ENCODE measurements around the gene FAM174B. TPM values are rescaled to one million over a fixed set of nuclear protein-coding genes. Genes with fewer than 3 reads are reported as not detected.

The FAM174B gene
- total RNA-seq, 1 donor from 2014 or later, result 18.9 TPM

DNA sequence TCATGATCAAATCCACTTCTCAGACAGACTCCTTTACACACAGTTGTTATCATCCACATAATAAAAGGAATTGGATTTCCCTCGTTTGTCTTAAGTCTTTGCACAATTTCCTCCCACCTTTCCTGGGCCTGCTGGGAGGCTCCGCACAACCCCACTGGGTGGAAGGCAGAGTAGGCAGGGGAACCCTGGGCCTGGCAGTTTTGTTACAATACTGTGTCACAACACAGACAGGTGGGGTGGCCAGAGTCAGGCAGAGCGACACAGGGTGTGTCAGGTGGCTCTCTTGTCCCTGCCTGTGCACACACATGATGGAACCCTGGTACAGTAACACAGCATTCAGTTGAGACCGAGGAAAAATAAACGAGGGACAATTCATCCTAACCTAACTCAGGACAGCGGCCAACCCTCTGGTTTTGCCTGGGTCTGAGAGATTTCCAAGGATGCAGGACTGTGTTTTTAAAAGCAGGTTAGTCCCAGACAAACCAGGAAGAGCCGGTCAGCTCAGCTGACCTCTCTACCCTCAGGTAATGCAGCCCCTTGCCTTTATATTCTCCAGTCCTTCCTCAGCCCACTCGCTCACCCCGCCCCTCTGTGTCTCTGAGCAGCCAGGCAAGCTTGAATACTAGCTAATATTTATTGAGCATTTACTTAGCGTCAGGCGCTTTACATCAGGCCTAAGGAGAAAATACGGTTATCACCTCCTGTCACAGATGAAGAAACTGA lies 8.8 kb upstream of the FAM174B start:
- DNase-seq (ENCODE audit: low read depth), result no peak
- TF ChIP-seq, protein P1, sequence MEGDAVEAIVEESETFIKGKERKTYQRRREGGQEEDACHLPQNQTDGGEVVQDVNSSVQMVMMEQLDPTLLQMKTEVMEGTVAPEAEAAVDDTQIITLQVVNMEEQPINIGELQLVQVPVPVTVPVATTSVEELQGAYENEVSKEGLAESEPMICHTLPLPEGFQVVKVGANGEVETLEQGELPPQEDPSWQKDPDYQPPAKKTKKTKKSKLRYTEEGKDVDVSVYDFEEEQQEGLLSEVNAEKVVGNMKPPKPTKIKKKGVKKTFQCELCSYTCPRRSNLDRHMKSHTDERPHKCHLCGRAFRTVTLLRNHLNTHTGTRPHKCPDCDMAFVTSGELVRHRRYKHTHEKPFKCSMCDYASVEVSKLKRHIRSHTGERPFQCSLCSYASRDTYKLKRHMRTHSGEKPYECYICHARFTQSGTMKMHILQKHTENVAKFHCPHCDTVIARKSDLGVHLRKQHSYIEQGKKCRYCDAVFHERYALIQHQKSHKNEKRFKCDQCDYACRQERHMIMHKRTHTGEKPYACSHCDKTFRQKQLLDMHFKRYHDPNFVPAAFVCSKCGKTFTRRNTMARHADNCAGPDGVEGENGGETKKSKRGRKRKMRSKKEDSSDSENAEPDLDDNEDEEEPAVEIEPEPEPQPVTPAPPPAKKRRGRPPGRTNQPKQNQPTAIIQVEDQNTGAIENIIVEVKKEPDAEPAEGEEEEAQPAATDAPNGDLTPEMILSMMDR (IDR thresholded peaks at IDR 0.05; ENCODE audit: insufficient read depth, low read length, poor library complexity, severe bottlenecking), result no peak

DNA sequence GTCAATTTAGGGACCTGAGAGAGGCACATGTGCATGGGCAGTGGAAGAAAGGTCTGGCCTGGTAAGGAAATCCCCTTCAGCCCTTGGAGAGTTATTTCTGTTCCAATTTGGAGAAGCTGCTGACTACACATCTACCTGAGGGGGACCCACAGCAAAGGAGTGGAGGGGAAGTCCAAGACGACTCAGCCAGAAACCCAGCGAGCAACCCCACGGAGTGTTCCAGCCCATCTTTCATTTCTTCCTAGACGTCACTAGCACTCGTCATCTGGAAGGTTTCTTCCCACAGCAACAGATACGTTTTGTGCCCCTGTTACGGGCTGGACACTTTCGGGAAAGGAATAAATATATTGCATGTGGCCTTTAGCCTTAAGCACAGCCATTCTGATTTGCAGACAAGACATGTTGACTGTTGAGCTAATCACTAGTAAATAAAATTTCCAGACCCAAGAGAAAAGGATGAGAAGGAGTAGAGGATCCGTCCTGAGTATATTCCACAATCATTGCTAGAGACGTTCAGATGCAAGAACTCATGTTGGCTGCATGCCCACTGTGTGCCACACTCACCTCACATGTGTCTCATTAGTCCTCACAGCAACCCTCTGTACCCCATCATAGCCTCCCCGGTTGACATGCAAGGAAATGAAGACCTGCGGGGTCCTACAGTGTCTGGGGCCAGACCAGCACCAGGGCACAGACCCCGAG lies 7.8 kb upstream of the FAM174B start:
- Histone ChIP-seq H3K36me3 (ENCODE audit: control insufficient read depth, insufficient read depth, low read length) (no peaks in the 10 kb centered on the region), H3K27me3 (ENCODE audit: control insufficient read depth, insufficient read depth, low read length) (no peaks in the 10 kb centered on the region), H3K4me3 (ENCODE audit: low read depth, low read length) (no peak overlapping the region)
- DNase-seq (ENCODE audit: low read depth), result no peak
- TF ChIP-seq, protein P1 (IDR thresholded peaks at IDR 0.05; ENCODE audit: insufficient read depth, low read length, poor library complexity, severe bottlenecking), result no peak

More for the DNA sequence above, 8.8 kb upstream of the FAM174B start:
- no peaks in the 10 kb centered on the region for H3K27me3 ChIP-seq (ENCODE audit: control insufficient read depth, insufficient read depth, low read length)
- H3K4me3 ChIP-seq (ENCODE audit: low read depth, low read length), result no peak overlapping the region
- no peaks in the 10 kb centered on the region for H3K36me3 ChIP-seq (ENCODE audit: control insufficient read depth, insufficient read depth, low read length)

DNA sequence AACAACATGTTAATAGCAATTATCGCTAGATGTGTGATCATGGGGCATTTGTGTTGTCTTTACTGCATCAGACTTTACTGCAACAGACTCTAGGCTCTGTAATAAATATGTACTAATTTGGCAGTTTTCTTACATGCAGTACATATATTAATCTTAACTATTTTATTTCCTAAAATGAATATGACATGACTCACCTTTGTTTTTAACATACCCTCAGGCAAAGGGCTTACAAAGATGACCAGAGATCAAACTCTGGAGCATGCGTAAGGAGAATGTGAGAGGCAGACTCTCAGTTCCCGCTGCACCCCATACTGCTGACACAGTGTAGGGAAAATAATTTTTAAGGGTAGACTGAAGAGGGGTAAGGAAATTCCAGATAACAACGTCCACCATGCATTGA lies 7.2 kb upstream of the FAM174B start:
- Histone ChIP-seq H3K4me3 (ENCODE audit: low read depth, low read length) (no peak overlapping the region), H3K27me3 (ENCODE audit: control insufficient read depth, insufficient read depth, low read length) (no peaks in the 10 kb centered on the region), H3K36me3 (ENCODE audit: control insufficient read depth, insufficient read depth, low read length) (no peaks in the 10 kb centered on the region)
- TF ChIP-seq, protein P1 (IDR thresholded peaks at IDR 0.05; ENCODE audit: insufficient read depth, low read length, poor library complexity, severe bottlenecking), result no peak
- DNase-seq (ENCODE audit: low read depth), result no peak

DNA sequence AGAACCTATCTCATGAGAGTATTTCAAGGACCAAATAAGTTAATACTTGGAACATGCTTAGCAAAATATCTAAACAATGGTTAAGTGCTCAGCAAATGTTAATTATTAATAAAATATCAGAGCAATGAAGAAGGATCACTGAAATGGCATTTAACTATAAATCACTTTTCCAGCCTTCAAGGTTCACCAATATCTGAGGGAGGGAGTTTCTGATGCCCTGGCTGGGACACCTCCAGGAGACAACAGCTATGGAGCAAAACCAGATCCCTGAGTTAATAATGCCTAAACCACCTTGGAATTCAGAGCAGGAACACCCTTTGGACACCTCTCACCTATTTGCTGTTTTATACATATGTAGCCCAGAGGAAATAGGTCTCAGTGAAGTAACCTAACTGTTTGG lies 6.4 kb upstream of the FAM174B start:
- Histone ChIP-seq H3K4me3 (ENCODE audit: low read depth, low read length) (no peak overlapping the region), H3K27me3 (ENCODE audit: control insufficient read depth, insufficient read depth, low read length) (no peaks in the 10 kb centered on the region), H3K36me3 (ENCODE audit: control insufficient read depth, insufficient read depth, low read length) (no peaks in the 10 kb centered on the region)
- DNase-seq (ENCODE audit: low read depth), result no peak
- TF ChIP-seq, protein P1 (IDR thresholded peaks at IDR 0.05; ENCODE audit: insufficient read depth, low read length, poor library complexity, severe bottlenecking), result no peak

DNA sequence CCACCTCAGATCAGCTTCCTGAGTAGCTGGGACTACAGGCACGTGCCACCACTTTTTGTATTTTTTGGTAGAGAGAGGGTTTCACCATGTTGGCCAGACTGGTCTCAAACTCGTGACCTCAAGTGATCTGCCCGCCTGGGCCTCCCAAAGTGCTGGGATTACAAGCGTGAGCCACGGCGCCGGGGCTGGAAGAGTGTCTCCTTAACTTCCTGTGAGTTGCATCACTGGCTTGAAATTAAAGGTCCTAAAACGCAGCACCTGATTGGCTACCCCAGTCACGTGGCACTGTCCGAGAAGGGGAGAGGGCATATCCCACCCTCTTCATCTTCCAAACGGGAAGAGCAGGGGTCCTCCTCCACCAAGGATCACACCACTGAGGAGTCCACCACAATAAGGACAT lies 5.5 kb upstream of the FAM174B start:
- no peak for DNase-seq (ENCODE audit: low read depth)
- Histone ChIP-seq H3K27me3 (ENCODE audit: control insufficient read depth, insufficient read depth, low read length) (no peaks in the 10 kb centered on the region), H3K4me3 (ENCODE audit: low read depth, low read length) (no peak overlapping the region), H3K36me3 (ENCODE audit: control insufficient read depth, insufficient read depth, low read length) (no peaks in the 10 kb centered on the region)
- TF ChIP-seq, protein P1 (IDR thresholded peaks at IDR 0.05; ENCODE audit: insufficient read depth, low read length, poor library complexity, severe bottlenecking), result no peak
